ENCODE data around the gene CACNA1B.
A peak's percentile ranks its signal among the peaks of the same experiment; 100 is the strongest.

The CACNA1B gene

GRCh38 chr9:137984520-137985257 is 107.1 kb downstream of the CACNA1B start:
- TF ChIP-seq Cebpa-rat (IDR thresholded peaks at IDR 0.05), result no peak
- no peaks in the 10 kb centered on the region for H4K20me1 ChIP-seq
- H3K36me3 ChIP-seq, result no peaks in the 10 kb centered on the region
- H3K9ac ChIP-seq, result no peak overlapping the region
- no peaks in the 10 kb centered on the region for H3K9me3 ChIP-seq
- H3K4me3 ChIP-seq, result no peak overlapping the region
- H3K27me3 ChIP-seq, result no peaks in the 10 kb centered on the region
- peaks cover 17% of the 10 kb centered on the region for H3K4me1 ChIP-seq
- no peak overlapping the region for H3K4me2 ChIP-seq
- no peak overlapping the region for H3K27ac ChIP-seq

- TF ChIP-seq Cebpa-rat (IDR thresholded peaks at IDR 0.05), result no peak
- Histone ChIP-seq H3K27ac (no peak overlapping the region), H4K20me1 (no peaks in the 10 kb centered on the region), H3K9ac (no peak overlapping the region), H3K36me3 (no peaks in the 10 kb centered on the region), H3K4me1 (peaks cover 21% of the 10 kb centered on the region), H3K27me3 (no peaks in the 10 kb centered on the region), H3K4me3 (no peak overlapping the region), H3K4me2 (no peak overlapping the region), H3K9me3 (no peaks in the 10 kb centered on the region)
Measured at GRCh38 chr9:137985637-137986071, 108.1 kb downstream of the CACNA1B start.

GRCh38 chr9:137986268-137987099 is 108.9 kb downstream of the CACNA1B start:
- no peaks in the 10 kb centered on the region for H4K20me1 ChIP-seq
- H3K4me1 ChIP-seq, result peaks cover 21% of the 10 kb centered on the region
- H3K36me3 ChIP-seq, result no peaks in the 10 kb centered on the region
- no peaks in the 10 kb centered on the region for H3K9me3 ChIP-seq
- H3K27me3 ChIP-seq, result no peaks in the 10 kb centered on the region
- H3K4me2 ChIP-seq, result no peak overlapping the region
- TF ChIP-seq Cebpa-rat (IDR thresholded peaks at IDR 0.05), result no peak
- no peak overlapping the region for H3K9ac ChIP-seq
- H3K27ac ChIP-seq, result no peak overlapping the region
- H3K4me3 ChIP-seq, result no peak overlapping the region

- Histone ChIP-seq H3K27me3 (no peaks in the 10 kb centered on the region), H3K9me3 (no peaks in the 10 kb centered on the region), H3K9ac (no peak overlapping the region), H3K4me3 (no peak overlapping the region), H3K4me1 (peaks cover 21% of the 10 kb centered on the region), H3K36me3 (no peaks in the 10 kb centered on the region), H4K20me1 (no peaks in the 10 kb centered on the region), H3K27ac (no peak overlapping the region), H3K4me2 (no peak overlapping the region)
- no peak for TF ChIP-seq Cebpa-rat (IDR thresholded peaks at IDR 0.05)
Measured at GRCh38 chr9:137987244-137988030, 109.9 kb downstream of the CACNA1B start.

- no peaks in the 10 kb centered on the region for H4K20me1 ChIP-seq
- no peak overlapping the region for H3K4me2 ChIP-seq
- no peak overlapping the region for H3K4me3 ChIP-seq
- H3K36me3 ChIP-seq, result no peaks in the 10 kb centered on the region
- TF ChIP-seq Cebpa-rat (IDR thresholded peaks at IDR 0.05), result no peak
- no peaks in the 10 kb centered on the region for H3K27me3 ChIP-seq
- no peaks in the 10 kb centered on the region for H3K9me3 ChIP-seq
- no peak overlapping the region for H3K9ac ChIP-seq
- H3K27ac ChIP-seq, result no peak overlapping the region
- peaks cover 21% of the 10 kb centered on the region for H3K4me1 ChIP-seq
Measured at GRCh38 chr9:137988051-137988450, 110.5 kb downstream of the CACNA1B start.

- Histone ChIP-seq H3K4me2 (peak overlapping the region; percentile 12), H4K20me1 (no peaks in the 10 kb centered on the region), H3K4me1 (peaks cover 21% of the 10 kb centered on the region), H3K9ac (no peak overlapping the region), H3K9me3 (no peaks in the 10 kb centered on the region), H3K27me3 (no peaks in the 10 kb centered on the region), H3K36me3 (no peaks in the 10 kb centered on the region), H3K27ac (no peak overlapping the region), H3K4me3 (no peak overlapping the region)
- no peak for TF ChIP-seq Cebpa-rat (IDR thresholded peaks at IDR 0.05)
Measured at GRCh38 chr9:137988701-137989100, 111.1 kb downstream of the CACNA1B start.

- H3K36me3 ChIP-seq, result no peaks in the 10 kb centered on the region
- H3K27me3 ChIP-seq, result no peaks in the 10 kb centered on the region
- no peak overlapping the region for H3K9ac ChIP-seq
- no peaks in the 10 kb centered on the region for H4K20me1 ChIP-seq
- TF ChIP-seq Cebpa-rat (IDR thresholded peaks at IDR 0.05), result no peak
- no peak overlapping the region for H3K4me3 ChIP-seq
- no peaks in the 10 kb centered on the region for H3K9me3 ChIP-seq
- H3K4me1 ChIP-seq, result peaks cover 21% of the 10 kb centered on the region
- no peak overlapping the region for H3K27ac ChIP-seq
- peak overlapping the region; percentile 12 for H3K4me2 ChIP-seq
Measured at GRCh38 chr9:137989156-137989555, 111.6 kb downstream of the CACNA1B start.

- no peak overlapping the region for H3K4me3 ChIP-seq
- H3K9ac ChIP-seq, result no peak overlapping the region
- H3K27me3 ChIP-seq, result no peaks in the 10 kb centered on the region
- H3K4me1 ChIP-seq, result peaks cover 21% of the 10 kb centered on the region
- no peaks in the 10 kb centered on the region for H4K20me1 ChIP-seq
- TF ChIP-seq Cebpa-rat (IDR thresholded peaks at IDR 0.05), result no peak
- no peaks in the 10 kb centered on the region for H3K36me3 ChIP-seq
- H3K27ac ChIP-seq, result no peak overlapping the region
- 0 out of 2 replicates have a peak overlapping the region, but pooled peaks have one; percentile 11 for H3K4me2 ChIP-seq
- H3K9me3 ChIP-seq, result no peaks in the 10 kb centered on the region
Measured at GRCh38 chr9:137989999-137990715, 112.6 kb downstream of the CACNA1B start.

- no peak overlapping the region for H3K27ac ChIP-seq
- H4K20me1 ChIP-seq, result no peaks in the 10 kb centered on the region
- no peak overlapping the region for H3K4me2 ChIP-seq
- no peak overlapping the region for H3K4me3 ChIP-seq
- H3K4me1 ChIP-seq, result no peaks in the 10 kb centered on the region
- no peaks in the 10 kb centered on the region for H3K27me3 ChIP-seq
- TF ChIP-seq Cebpa-rat (IDR thresholded peaks at IDR 0.05), result no peak
- H3K9ac ChIP-seq, result no peak overlapping the region
- no peaks in the 10 kb centered on the region for H3K36me3 ChIP-seq
- H3K9me3 ChIP-seq, result no peaks in the 10 kb centered on the region
Measured at GRCh38 chr9:138003485-138004190, 126.1 kb downstream of the CACNA1B start.
